ENCODE measurements around the gene TKTL2. TPM values are rescaled to one million over a fixed set of nuclear protein-coding genes. Genes with fewer than 3 reads are reported as not detected.

Gene TKTL2
- total RNA-seq (ENCODE audit: insufficient read depth, low replicate concordance), result 1.7 TPM

- no peak for DNase-seq (ENCODE audit: low spot score)
Observed at GRCh38 chr4:163473576-163473975, at the start of gene TKTL2. Gene TKTL2, minus strand, starts transcription at chr4:163473754. Its CDS starts 20 bp downstream, at chr4:163473734.

DNA sequence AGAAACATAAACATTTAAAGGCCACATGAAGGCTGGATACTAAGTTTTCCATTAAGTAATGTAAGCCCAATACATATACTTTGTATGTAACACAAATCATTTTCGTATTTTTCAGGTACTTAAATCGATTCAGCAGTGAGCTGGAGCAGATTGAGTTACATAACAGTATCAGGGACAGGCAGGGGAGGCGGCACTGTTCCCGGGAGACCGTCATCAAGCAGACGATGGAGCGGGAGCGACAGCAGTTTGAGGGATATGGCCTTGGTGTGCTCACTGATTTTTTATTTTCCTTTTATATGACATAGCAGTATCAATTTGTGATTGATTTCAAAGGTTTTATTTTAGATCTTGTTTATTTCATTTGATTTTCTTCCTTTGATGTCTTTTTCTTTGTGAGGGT, 41.6 kb upstream of the TKTL2 start:
- DNase-seq (ENCODE audit: low spot score), result no peak

DNA sequence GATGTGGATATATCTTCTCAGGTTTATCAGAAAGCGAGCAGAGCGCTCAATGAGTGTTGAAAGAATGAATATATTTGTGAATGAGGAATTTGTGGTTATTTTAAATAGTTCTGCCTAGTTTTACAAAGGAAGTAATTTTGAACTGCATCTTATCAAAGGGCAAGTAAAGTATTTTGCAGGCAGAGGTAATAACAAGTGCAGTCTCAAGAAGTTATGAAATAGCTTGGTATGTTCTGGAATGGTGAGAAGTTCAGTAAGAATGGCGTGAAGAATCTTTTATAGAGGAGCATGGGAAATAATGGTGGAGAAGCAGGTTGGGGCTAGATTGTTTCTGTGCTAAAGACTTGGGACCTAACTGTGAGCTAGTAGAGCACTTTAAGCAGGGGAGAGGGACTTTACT, 31.8 kb upstream of the TKTL2 start:
- no peak for DNase-seq (ENCODE audit: low spot score)

- DNase-seq (ENCODE audit: low spot score), result no peak
Observed at GRCh38 chr4:163500586-163500985, 27.0 kb upstream of the TKTL2 start.

DNA sequence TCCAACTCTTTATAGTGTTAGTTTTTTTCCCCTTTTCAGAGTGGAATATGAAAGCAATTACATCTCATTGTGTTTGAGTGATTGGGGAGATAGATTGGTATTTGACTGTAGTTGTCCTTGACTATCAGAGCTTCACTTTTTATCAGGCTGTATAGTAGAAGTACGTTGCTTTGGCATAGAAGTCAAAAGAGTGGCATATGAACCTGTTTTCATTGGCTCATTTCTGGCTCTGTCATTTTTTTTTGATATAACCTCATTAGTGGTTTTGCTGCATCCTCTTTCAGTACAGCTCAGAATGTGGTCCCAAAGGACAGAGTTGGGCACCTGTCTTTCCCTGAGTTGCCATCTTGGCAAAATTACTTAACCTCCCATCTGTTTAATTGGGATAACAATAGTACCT, 22.3 kb upstream of the TKTL2 start:
- DNase-seq (ENCODE audit: low spot score), result no peak

DNA sequence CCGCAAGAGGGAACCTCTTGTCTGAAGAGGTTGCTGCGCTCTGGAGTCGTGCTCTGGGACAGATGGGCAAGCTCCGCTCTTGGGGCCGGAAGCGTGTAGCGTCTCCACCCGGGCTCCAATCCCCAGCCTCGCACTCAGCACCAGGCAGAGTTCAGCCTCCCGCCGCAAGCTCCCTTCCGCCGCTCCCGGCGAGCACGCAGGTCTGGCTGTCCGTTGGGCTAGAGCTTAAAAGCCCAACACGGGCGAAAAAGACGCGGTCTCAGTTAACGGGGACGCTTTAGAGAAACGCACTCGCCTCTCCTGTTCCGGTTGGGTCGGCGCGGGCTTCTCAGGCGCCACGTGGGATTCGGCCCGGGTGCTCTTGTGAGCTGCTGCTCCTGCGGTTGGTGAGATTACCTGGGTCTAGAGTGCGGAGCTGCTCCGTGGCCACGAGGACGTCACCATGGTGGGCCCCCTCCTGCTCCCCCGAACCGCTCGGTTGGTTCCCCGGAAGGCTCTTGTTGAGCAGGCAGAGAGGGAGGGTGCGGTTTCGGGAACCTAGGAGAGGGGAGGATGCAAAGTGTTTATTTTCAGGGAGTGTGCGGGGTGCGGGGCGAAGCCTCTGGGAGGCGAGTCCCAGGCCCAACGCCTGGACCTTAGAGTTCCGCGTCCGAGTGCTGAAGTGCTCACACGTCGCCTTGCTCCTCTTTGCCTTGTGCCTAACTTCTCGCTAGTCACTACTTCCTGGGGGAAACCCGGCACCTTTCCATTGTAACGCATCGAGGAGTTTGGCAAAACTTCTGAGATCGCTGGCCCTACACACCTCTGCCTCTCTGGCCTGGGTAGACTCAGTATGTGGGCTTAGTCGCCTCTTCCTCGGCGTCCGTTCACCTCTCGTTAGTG, 21.0 kb upstream of the TKTL2 start, which contains the start of gene TMA16:
Gene TMA16, plus strand, starts transcription at position 331 of the 882 bp plus-strand sequence. Its CDS starts 112 bp downstream, at position 443.
- DNase-seq (ENCODE audit: low spot score), result peak; percentile 95

GRCh38 chr4:163493643-163494359, 20.2 kb upstream of the TKTL2 start:
- DNase-seq (ENCODE audit: low spot score), result no peak

DNA sequence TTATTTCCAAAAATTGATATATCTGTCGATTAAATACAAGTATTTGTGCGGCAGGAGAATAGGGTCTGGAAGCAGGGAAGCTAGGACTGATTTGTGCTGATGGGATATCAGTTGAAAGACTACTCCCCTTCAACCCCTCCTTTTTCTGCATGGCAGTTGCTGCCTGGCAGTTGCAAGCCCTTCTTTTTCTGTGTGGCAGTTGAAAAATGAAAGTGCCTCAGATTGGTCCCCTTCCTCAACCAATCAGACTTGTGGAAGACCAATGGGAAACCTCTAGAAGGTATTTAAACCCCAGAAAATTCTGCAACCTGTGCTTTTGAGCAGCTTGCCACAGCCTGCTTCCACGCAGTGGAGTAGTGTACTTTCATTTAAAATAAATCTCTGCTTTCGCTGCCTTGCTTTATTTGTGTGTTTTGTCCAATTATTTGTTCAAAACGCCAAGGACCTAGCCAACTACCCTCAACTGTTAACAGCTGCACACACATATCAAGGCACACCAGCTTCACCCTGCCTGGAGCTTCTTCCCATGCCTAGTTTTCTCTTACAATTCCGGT, 19.5 kb upstream of the TKTL2 start:
- no peak for DNase-seq (ENCODE audit: low spot score)

GRCh38 chr4:163489929-163490328, 16.4 kb upstream of the TKTL2 start:
- no peak for DNase-seq (ENCODE audit: low spot score)

DNA sequence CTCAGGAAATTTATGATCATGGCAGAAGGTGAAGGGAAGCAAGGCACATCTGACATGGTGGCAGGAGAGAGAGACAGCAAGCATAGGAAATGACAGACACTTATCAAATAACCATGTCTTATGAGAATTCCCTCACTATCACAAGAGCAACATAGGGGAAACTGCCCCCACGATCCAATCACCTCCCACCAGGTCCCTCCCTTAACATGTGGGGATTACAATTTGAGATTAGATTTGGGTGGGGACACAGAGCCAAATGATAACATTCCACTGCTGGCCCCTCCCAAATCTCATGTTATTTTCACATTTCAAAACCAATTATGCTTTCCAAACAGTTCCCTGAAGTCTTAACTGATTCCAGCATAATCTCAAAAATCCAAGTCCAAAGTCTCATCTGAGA, 12.8 kb upstream of the TKTL2 start:
- no peak for DNase-seq (ENCODE audit: low spot score)

DNA sequence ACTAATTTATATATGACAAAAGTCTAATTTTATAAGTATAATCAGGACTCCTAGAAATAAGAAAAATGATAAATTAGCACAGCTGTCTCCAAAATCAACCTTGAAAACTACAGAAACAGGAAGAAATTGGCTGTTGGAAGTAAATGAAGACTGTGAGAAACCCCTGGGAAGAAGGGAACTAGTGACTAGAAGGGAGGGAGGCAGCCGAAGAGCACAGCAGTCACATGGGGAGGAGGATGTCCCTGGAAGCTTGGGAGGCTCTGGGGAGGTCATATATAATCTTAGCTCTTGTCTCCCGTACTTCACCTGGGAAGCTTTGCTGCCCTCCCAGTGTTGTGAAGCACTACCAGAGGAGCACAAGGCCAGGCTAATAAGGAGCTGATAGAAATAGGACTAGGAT, 12.0 kb upstream of the TKTL2 start:
- no peak for DNase-seq (ENCODE audit: low spot score)

- peak; percentile 23 for DNase-seq (ENCODE audit: low spot score)
Observed at GRCh38 chr4:163484906-163485305, 11.4 kb upstream of the TKTL2 start.

GRCh38 chr4:163482190-163482589, 8.6 kb upstream of the TKTL2 start:
- DNase-seq (ENCODE audit: low spot score), result no peak

DNA sequence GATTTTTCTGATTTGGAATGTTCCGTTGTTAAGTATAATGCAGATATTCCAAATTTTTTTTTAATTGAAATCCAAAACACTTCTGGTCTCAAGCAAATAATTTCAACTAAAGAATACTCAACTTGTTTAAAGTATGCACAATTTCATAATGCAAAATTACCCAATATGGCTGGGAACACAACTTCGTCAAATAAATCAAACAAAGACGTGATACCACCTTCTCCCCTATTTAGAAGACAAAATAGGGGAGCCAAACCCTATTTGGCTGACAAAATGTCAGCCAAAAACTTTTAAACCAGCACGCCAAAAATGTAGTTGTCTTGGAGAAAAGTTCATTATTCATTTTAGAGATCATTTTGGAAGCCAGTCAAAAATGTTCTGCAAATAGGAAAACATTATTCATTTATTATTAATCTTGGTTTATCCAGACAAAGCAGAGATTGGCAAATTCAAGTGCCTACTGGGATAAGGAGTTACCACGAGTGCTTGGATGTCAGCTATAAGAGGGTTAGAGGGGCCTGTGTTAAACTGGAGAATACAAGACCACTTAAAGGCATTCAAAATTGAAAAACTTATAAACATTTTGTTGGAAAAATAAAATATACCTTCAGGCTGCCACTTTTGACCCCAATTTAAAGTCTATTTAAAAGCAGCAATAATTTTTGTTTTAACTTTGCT, 3.3 kb upstream of the TKTL2 start:
- no peak for DNase-seq (ENCODE audit: low spot score)

DNA sequence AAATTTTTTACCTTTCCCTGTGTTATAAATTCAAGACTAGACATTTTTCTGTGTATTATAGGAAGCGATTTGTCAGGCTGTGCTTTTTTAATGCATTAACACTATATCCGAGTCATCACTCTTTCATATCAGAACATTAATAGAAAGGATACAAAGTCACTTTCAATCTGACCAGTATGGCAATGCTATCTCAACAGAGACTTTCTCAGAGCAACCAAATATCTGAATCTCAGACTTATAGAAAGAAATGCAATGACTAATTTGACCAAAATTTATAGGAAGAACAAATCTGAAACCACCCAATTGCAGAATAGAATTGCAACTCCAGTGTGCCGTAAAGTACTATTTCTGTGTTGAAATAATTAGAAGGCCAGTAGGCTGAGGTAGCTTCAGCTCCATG, 473 bp upstream of the TKTL2 start:
- DNase-seq (ENCODE audit: low spot score), result no peak

DNA sequence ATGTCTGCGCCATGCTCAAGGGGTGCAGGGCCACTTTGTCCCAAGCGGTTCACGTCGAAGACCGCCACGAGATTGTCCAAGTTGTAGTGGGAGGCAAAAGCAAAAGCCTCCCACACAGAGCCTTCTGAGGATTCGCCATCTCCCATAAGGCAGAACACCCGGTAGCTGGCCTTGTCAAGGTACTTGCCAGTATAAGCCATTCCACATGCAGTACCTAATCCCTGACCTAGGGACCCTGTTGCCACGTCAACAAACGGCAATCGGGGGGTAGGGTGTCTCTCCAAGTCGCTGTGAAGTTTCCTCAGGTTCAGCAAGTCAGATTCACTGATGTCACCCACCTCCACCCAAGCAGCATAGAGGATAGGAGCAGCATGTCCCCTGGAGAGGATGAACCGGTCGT, 424 bp downstream of the TKTL2 start:
- no peak for DNase-seq (ENCODE audit: low spot score)

GRCh38 chr4:163470391-163470790, 3.2 kb downstream of the TKTL2 start:
- DNase-seq (ENCODE audit: low spot score), result no peak

DNA sequence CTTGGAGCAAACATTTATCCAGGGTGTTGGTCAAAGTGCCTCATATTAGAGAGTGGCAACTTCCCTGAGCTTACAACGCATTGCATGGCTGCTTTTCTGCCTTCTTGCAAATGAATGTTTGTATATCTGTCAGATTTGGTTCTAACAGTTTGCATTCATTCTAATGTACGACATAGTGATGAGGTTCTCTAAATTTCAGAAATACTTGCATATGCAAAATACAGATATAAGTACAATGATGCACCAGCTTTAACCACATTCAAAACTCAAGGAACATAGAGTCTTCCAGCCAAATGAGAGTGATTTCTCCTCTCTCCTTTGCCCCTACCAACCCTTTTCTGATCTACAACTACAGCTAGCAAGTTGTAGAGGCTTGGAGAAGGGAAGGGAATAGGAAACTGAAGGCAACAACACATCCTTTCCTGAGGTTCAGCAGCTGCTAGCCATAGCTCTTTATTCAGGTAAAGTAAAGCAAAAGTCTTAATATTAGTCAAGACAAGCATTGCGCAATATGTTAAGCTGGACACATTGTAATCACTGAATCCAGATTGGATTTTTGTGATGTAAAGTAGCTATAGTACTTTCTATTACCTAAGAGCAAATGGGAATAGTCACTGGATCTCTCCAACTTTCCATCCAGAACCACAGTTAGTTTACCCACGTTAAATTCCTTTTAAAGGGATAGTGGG, 6.3 kb downstream of the TKTL2 start:
- DNase-seq (ENCODE audit: low spot score), result no peak

DNA sequence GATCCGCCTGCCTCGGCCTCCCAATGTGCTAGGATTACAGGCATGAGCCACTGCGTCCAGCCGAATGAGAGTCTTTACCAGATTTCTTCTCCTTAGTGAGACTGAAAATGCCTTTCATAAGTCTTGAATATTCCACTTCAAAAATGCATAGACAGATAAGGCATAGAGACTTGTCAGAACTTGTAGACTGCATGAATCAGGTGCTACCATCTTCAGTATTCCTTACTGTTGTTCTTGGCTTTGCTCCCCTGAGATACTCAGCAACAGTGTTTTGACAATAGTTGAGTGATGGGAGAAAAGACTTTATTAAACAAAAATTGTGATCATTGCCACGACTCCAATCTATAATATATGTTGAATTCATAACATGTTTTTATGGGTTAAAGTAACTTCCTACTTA, 11.0 kb downstream of the TKTL2 start:
- no peak for DNase-seq (ENCODE audit: low spot score)

DNA sequence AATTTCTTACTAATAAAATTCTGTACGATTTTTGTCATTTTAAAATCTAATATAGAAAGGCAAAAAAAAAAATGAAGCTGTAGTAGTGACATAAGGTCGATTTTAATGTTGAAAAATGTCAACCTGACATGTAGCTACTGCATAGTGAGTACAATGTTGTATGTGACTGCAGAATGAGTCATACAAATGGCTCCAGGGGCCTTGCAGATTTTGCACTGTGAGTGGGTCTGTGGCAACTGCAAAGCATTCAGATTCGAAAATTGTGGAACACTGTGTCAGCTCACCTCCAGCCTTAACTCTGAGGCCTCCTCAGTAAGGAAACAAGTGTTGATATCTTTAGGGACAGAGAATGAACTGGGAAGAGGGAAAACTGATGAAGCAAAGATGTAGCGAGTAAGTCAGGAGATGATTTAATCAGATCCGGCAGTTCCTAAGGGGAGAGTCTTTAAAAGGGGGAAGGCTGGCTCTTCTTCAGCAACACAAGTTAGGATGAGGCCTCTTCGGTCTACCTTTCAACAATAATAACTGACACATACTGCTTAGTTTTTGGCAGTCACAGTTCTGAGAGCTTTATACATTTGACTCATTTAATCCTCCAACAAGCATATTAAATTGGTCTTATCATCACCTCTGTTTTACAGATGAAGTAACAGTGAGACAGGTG, 24.9 kb downstream of the TKTL2 start:
- DNase-seq (ENCODE audit: low spot score), result peak; percentile 2

- DNase-seq (ENCODE audit: low spot score), result no peak
Observed at GRCh38 chr4:163447481-163447880, 26.1 kb downstream of the TKTL2 start.
